ENCODE measurements around the gene MAPRE2. TPM values are rescaled to one million over a fixed set of nuclear protein-coding genes. Genes with fewer than 3 reads are reported as not detected.

The MAPRE2 gene
- total and polyA plus RNA-seq, 10 donors = 18.8 to 62.9 (median 45.1) TPM

DNA sequence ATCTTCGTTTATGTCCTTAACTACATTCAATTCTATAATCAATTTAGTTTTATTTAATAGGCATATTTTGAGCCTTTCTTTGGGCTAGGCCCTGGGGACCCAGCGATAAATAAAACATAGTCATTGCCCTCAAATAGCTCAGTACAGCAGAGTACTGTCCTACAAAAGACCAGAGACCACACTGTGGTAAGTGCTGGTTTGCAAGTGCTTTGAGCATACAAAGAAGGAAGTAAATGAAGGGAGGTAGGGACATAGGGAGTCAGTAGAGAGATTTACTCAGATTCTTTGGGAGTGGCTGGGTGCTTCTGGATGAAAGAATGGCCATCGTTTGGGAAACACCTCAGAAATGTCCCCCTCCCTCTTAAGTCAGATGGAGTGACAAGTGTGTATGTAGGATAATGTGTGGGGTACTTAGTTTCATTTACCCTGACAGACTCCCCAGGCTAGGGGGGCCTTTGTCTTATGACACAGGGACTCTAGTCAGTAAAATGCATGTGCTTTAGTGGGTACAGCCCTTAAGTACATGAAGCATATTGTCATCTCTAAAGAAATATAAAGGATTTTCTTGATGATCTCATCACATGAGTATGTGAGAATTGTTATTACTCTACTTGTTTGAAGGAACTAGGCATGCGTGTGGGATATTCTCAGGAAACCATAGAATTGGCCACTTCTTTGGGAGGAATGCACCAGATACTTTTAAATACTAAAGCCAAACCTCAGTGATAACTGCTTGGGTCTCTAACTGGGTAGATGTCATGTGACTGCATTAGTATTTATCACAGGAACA lies 35.1 kb downstream of the MAPRE2 start:
- H3K27me3 ChIP-seq (replicated peaks in 1 of 7) = no peaks in the 10 kb centered on the region
- H3K36me3 ChIP-seq = peaks cover 0 to 23% (median 0%) of the 10 kb centered on the region in 6 donors
- H3K9me3 ChIP-seq = no peaks in the 10 kb centered on the region
- intact Hi-C loops (cut with DNase I; ENCODE audit: low total_unique reads) = no loop called here
- no peak overlapping the region for H3K27ac ChIP-seq
- WGBS, 5 donors = 75 to 92% (median 77%) methylated on average over 4 of the region's 4 CpGs
- no peak for DNase-seq
- peaks cover 0 to 53% (median 30%) of the 10 kb centered on the region in 6 donors for H3K4me1 ChIP-seq
- TF ChIP-seq POLR2AphosphoS5 (IDR thresholded peaks at IDR 0.05) (no peak), POLR2A (IDR thresholded peaks at IDR 0.05) (no peak)
- TF ChIP-seq, protein P1, sequence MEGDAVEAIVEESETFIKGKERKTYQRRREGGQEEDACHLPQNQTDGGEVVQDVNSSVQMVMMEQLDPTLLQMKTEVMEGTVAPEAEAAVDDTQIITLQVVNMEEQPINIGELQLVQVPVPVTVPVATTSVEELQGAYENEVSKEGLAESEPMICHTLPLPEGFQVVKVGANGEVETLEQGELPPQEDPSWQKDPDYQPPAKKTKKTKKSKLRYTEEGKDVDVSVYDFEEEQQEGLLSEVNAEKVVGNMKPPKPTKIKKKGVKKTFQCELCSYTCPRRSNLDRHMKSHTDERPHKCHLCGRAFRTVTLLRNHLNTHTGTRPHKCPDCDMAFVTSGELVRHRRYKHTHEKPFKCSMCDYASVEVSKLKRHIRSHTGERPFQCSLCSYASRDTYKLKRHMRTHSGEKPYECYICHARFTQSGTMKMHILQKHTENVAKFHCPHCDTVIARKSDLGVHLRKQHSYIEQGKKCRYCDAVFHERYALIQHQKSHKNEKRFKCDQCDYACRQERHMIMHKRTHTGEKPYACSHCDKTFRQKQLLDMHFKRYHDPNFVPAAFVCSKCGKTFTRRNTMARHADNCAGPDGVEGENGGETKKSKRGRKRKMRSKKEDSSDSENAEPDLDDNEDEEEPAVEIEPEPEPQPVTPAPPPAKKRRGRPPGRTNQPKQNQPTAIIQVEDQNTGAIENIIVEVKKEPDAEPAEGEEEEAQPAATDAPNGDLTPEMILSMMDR (IDR thresholded peaks at IDR 0.05 in 8 of 11, conservative IDR thresholded peaks at IDR 0.05 in 3 of 11) = no peak
- H3K4me3 ChIP-seq = no peak overlapping the region

DNA sequence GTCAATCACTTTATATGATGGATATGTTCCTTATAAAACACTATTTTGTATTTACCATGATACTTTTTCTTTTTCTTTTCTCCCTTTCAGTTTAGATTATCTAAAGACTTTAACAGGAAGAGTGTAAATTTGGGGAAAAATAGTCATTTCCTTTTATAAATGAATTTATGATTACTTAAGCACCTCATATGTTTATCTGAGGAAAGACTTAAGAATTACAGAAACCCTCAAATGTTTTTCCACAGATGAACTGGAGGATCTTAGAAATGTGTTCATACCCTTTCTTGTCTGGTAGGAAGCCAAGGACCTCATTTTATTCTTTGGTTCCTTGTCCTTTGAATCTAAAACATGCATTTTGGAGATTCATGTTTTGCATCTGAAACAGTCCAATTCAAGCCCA lies 36.7 kb downstream of the MAPRE2 start:
- Histone ChIP-seq H3K9me3 (no peaks in the 10 kb centered on the region), H3K27ac (no peak overlapping the region), H3K36me3 (peaks cover 0 to 18% (median 0%) of the 10 kb centered on the region in 6 donors), H3K27me3 (replicated peaks in 1 of 7) (no peaks in the 10 kb centered on the region), H3K4me1 (peaks cover 0 to 37% (median 14%) of the 10 kb centered on the region in 6 donors), H3K4me3 (no peak overlapping the region)
- intact Hi-C loops (cut with DNase I; ENCODE audit: low total_unique reads) = no loop called here
- TF ChIP-seq POLR2A (IDR thresholded peaks at IDR 0.05) (no peak), POLR2AphosphoS5 (IDR thresholded peaks at IDR 0.05) (no peak)
- TF ChIP-seq, protein P1 (IDR thresholded peaks at IDR 0.05 in 8 of 11, conservative IDR thresholded peaks at IDR 0.05 in 3 of 11) = no peak
- no peak for DNase-seq

DNA sequence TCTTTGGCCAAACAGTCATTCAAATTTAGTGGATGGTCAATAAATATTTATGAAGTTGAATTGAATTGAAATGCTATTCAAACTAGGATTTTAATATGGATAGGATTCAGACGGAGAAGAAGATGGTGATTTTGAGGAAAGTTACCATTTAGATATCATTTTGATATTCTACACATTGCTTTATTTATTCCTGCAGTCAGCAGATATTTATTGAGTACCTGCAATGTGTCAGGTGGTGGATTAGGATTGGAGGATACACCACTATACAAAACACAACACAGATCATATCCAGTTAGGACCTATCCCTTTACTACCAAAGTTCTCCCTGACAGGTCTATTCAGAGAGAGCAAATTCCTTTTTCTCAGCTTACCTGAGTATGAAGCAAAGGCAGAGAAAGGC lies 38.8 kb downstream of the MAPRE2 start:
- 95 to 100% (median 98%) methylated on average over 1 of the region's 1 CpG for WGBS, 5 donors
- DNase-seq = no peak
- H3K9me3 ChIP-seq = no peaks in the 10 kb centered on the region
- peaks cover 0 to 12% (median 0%) of the 10 kb centered on the region in 6 donors for H3K36me3 ChIP-seq
- no peak overlapping the region for H3K27ac ChIP-seq
- no peaks in the 10 kb centered on the region for H3K27me3 ChIP-seq (replicated peaks in 1 of 7)
- intact Hi-C loops (cut with DNase I; ENCODE audit: low total_unique reads) = no loop called here
- H3K4me1 ChIP-seq = peaks cover 0 to 27% (median 8%) of the 10 kb centered on the region in 6 donors
- TF ChIP-seq POLR2AphosphoS5 (IDR thresholded peaks at IDR 0.05) (no peak), POLR2A (IDR thresholded peaks at IDR 0.05) (no peak)
- TF ChIP-seq, protein P1 (IDR thresholded peaks at IDR 0.05 in 8 of 11, conservative IDR thresholded peaks at IDR 0.05 in 3 of 11) = no peak
- no peak overlapping the region for H3K4me3 ChIP-seq

DNA sequence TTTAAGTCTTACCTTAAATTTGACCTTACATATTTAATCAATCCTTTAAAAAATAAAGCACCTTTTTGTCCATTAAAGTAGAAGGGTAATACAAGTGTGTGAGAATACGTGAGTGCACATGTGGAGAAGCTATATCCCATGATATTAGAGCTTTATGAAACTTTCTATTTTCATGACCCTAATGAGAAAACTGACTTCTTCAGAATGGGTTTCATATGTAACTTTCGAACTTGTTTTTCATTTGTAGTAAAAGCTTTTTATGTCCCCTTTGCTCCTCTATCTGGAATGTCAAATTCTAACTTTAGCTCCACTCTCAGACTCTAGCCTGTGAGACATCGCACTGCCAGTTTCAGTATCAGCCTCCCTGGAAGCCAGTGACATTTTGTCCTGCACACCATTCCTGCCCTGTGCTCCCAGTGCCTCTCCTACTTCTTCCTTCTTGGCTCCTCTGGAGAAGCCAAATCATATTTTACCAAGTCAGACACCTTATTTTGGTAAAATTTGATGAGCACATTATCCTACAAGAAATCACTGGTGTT lies 42.0 kb downstream of the MAPRE2 start:
- H3K27me3 ChIP-seq (replicated peaks in 1 of 7) = no peaks in the 10 kb centered on the region
- 92 to 98% (median 92%) methylated on average over 3 of the region's 3 CpGs for WGBS, 5 donors
- peaks cover 0 to 8% (median 0%) of the 10 kb centered on the region in 6 donors for H3K36me3 ChIP-seq
- H3K4me1 ChIP-seq = peaks cover 0 to 30% (median 12%) of the 10 kb centered on the region in 6 donors
- H3K4me3 ChIP-seq = no peak overlapping the region
- H3K27ac ChIP-seq = no peak overlapping the region
- no peaks in the 10 kb centered on the region for H3K9me3 ChIP-seq
- TF ChIP-seq, protein P1 (IDR thresholded peaks at IDR 0.05 in 8 of 11, conservative IDR thresholded peaks at IDR 0.05 in 3 of 11) = no peak
- TF ChIP-seq POLR2A (IDR thresholded peaks at IDR 0.05) (no peak), POLR2AphosphoS5 (IDR thresholded peaks at IDR 0.05) (no peak)
- no peak for DNase-seq
- intact Hi-C loops (cut with DNase I; ENCODE audit: low total_unique reads) = no loop called here
